OCI-M1 (cell line): ENCODE measurements around the gene NPAS3.

Source experiments
- DNase-seq: peaks from one replicate; lab custom pipeline; 2025; lab: John Stamatoyannopoulos, UW

The NPAS3 gene

GRCh38 chr14:33560718-33561431, 622.2 kb downstream of the NPAS3 start:
- no peak for DNase-seq

GRCh38 chr14:33561488-33562175, 623.0 kb downstream of the NPAS3 start:
- DNase-seq = no peak

DNA sequence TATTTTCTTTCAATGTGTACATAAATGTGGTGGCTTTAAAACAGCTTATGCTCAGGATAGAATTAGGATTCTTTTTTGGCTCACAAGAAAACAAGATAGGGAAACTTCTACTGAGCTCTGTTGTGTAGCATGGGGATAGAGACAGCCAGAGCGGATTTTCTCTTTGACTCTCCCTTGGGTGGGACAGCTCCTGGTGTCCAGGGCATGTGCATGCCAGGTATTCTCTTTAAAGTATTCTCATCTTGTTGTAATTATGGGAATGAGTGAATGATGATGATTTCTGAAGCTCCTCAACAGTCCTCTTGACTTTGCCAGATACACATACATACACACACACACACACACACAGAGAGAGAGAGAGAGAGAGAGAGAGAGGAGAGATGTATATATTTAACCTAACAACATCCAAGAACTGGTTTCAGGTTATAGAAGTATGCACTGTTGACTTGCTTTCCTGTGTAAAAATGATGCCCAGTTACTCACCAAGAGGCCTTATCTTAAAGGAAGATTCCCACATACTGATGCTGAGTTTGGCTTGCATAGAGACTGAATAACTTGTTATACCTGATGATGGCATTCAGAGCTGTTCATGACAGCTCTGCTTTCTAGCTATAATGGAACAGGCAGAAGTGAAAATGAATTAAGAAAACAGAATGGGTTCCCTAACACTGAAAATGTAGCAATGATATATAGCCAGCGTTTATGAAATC, 624.7 kb downstream of the NPAS3 start:
- DNase-seq = no peak

DNA sequence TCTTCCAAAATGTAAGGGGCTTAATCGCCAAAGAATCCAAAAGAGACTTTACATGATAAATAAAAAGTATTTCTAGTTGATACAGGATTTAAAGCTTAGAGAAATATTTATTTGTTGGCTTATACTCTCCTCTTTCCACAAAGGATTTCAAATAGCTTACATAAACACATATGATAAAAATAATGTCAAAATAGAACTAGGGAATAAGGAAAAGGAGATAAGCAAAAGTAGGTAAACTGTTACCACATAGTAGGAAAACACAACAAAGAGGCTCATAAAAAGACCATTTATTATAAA, 625.2 kb downstream of the NPAS3 start:
- DNase-seq = no peak

- DNase-seq = peak; percentile 52
Observed at GRCh38 chr14:33564774-33565630, 626.3 kb downstream of the NPAS3 start.

DNA sequence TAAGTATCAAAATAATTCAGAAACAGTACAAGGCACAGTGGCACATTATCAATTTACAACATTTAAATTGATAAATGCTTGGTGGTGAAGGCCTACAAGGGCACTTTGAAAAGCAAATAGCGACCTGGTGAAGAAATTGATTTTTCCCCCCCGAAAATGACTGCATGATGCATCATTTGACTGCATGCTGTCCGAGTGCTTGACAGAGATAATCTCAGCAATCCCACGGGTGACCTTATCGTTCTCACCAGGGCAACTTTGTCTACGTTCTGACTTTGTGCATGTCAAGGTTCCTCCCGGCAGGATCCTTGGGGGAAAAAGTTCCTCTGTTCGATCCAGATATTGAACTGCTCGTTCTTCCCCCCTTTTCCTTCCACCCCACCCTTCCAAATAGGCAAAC, 627.4 kb downstream of the NPAS3 start:
- DNase-seq = peak; percentile 41

GRCh38 chr14:33567023-33567728, 628.5 kb downstream of the NPAS3 start:
- DNase-seq = no peak

- DNase-seq = no peak
Observed at GRCh38 chr14:33567731-33568130, 629.1 kb downstream of the NPAS3 start.

DNA sequence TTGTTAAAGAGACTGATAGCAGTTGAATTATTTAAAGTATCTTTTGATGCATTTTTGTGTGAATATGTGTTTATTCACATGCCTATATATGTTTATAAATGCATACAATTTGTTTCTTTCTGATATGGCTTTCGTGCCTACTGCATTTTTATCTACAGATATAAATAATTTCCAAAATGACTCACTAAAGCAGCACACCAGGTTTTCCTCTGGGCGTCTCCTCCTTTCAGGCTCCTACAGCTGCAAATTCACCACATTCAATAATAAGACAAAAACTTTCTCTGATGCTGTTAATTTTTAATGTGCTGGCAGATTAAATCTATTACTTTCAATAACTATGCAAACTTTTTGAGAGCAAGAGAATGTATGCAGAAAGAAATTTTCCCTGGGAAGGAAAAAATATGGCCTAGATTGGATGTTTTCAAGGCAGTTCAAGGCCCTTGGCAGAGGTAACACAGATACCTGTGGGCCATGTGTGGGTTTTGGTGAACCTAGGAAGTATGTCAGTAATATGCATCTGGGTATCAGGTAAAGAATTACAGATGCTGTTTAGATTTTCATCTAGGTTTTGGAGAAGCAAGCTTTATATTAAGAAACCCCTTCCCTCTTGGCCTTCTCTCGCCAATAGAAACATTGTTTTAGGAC, 630.4 kb downstream of the NPAS3 start:
- DNase-seq = no peak

DNA sequence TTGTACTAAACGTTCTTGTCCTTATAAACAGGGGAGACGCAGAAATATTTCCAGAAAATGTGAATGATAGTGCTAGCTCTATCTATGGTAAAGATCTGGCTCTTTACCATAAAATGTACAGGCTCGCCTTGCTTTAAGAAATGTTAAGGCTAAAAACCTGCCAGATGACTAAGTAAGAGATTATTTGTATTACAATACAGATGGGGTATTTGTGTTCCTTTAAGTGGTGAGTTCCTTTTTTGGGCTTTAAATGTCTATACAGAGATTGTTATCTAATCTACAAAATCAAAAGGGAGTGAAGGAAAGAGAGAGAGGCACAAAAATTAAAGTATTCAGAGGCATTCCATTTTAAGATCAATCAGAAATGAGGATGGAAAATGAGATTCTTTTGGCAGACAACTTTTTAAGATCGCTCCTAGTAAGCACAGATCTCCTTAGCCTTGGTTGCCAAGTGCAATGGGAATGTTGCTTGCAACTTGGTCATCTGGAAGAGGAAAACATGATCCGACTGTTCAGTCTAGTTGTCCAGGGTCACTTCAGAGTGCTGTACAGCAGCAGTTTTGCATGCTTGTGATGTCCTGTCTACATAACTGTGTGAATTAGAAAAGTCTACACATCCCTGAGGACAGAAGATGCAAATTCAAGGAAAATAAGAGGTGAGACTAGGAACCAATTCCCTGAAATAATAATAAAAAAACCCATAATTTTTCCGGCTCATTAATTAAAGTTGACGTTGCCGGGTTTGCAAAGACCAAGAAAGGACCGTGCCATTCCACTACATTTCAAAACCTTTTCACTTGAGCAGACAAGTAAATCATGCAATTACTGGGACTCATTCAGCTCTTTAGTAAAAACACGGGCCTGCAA, 631.4 kb downstream of the NPAS3 start:
- DNase-seq = no peak

DNA sequence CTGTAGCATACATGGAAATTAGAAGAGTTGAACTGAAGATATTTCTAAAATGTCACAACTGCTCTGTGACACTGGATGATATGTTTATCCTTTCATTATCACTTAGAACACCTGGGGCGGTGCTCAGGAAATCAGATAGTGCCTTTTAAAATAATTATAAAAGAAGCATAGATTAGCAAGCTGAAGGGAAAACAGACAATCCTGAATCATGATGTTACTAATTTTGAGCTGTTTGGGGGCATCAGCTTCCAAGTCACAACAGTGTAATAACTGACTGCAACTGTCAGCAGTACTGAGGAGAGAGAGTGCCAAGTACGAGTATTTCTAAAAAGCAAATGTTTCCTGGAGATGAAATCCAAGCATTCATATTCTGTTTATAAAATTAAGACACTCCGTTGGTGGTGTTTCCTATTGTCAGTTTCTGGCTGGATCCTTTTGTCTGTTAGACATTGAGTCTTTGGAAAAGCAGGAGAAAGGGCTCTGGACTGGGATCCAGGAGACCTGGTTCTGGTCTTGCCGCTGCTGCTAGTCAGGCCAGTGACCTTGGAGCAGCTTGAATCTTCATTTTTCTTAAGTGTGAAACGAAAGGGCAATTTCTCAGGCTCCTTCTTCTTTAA, 632.1 kb downstream of the NPAS3 start:
- DNase-seq = no peak

DNA sequence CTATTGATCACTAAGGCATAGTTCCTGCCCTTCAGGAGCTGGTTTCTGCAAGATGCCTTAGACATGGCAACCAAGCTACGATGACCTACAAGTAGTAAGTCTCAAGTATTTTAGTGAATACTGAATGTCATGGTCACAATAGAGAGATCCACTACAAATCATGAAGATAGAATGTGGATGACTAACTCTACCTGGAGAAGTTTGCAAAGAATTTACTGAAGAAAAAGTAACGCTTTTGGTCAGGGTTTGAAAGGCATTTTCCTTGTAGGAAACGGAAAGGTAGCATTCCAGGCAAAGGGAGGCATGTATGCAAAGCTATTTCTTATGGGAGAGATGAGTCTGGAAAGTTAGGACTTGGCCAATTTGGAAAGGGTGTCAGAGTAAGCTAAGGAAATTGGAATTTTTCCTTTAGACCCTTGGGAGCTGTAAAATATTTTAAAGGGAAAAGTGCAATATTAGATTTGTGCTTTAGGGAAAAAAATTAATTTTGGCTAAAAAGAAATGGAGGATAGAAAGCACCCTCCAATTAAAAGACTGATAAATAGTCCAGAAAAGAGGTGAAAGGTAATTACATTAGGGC, 634.7 kb downstream of the NPAS3 start:
- DNase-seq = no peak

GRCh38 chr14:33576014-33576413, 637.3 kb downstream of the NPAS3 start:
- no peak for DNase-seq

DNA sequence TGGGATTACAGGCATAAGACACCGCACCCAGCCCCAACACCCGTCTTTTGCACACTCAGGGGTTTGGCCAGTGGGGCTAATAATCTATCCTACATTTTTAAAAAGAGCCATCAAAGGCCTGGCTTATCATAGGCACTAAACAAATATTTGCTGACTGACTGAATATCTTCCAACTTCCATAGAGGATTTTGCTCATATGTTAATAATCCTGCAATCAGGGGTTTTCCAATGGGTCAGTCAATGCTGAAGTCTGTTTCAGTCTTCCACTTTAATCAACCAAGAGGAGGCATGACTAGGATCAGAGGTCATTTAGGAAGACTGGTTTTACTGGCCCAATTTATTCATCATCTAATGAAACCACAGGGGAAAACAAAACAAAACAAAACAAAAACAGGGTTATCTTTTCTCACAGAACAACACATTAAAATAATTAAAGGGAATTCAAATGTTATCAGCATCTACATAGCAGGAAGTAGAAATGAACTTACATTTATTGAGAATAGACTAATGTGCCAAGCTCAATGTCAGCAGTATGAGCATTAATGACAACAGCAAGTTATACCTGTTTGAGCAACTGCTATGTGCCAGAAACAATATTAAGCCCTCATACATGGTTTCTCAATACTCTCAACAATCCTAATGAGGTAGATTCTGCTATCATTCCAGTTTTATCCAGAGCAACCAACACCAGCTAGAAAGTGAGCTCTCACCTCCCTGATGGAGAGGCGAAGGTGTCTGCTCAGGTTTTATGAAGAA, 640.0 kb downstream of the NPAS3 start:
- no peak for DNase-seq

DNA sequence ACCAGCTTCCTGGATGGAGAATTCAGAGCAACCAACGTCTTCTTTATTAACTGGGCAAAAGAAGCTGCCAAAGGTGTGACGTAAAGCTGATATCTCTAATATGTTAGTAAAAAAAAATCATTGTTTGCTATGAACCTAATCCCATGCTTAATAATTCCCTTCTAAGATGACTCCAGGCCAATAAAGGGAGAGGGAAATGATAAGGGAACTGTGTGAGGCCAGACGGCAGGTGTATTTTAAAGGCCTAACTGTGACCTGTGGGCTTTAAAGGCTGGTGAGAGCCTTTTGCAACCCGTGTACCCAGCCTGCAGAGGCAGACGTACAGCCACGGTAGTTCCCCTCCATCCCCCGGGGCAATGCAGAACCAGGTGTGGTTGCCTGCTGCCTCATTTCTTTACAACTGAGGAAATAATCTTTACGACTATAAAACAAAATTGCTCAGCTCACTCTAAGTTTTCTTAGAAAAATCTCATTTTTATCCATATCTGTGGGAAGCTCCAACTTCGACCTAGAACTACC, 641.6 kb downstream of the NPAS3 start:
- DNase-seq = no peak

DNA sequence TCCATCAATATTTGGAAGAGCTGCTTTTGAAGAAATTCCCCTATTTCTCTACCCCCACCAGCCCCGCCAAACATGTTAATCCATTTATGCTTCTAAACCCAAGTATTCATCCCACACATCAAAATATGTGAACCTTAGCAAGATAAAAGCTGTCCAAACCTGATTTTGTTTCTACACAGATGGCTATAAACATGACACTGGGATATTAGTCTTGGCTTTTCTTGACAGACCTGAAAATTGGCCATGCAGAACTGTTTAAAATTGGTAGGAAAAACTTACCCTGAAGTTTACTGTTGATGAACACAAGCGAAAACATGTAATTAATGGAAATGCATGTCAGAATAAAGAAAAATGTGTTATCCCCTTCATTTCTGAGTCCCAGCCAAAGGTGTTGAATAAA, 642.2 kb downstream of the NPAS3 start:
- no peak for DNase-seq

DNA sequence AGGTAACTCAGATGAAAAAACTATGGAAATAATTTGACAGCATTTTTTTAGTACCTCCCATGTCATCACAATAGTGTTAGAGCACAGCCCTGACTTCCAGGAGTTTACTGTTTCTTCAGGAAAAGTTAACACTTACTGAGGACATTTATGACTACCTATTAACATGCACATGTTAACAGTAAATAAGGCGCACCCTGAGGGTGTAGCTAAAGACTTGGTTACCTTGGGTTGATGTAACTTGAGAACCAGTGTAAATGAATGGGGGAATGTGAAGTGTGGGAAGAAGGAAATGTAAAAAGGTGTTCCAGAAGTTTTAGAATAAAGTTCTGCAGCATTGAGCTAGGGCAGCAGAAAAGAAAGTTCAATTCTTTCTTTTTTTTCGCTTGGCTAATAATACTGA, 646.0 kb downstream of the NPAS3 start:
- no peak for DNase-seq

DNA sequence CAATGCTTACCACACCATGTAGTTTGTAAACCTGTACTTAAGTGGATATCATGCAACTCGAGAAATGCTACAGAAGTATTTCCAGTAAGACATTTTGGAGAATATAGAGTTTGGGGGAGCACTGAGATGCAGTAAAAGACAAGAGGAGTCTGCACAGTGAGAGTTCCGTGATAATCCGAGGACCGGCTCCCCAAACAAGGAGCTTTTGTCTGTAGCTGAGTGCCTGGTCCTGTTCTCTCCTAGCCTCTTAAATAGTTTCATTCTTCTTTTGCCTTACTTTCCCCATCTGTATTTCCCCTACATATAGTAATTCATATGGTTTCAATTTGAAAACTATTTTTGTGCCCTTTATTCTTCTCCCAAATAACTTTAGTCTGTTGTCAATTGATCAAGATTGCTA, 648.1 kb downstream of the NPAS3 start:
- DNase-seq = no peak

GRCh38 chr14:33587791-33588190, 649.1 kb downstream of the NPAS3 start:
- no peak for DNase-seq
